RWPE2 (cell line): ENCODE data around the gene TBX15.

Experiments
- ATAC-seq: fragments of 200-7000 bp; cut with Tn5 transposase; 3 replicates; pipeline ENCODE4 v1.9.1; 2021; ENCODE audit warnings: low read depth
- DNase-seq: peaks from one replicate; pipeline ENCODE4 v3.0.0-alpha.2; 2020; ENCODE audit warnings: low spot score
- H3K27ac ChIP-seq: fragments of 450-650 bp; 2 replicates; pipeline ENCODE4 v1.5.1; 2017; ENCODE audit warnings: mild to moderate bottlenecking; ENCODE audit not compliant: poor library complexity, severe bottlenecking
- H3K27me3 ChIP-seq: fragments of 250-450 bp; sonication (Bioruptor Pico); 2 replicates; pipeline ENCODE4 v1.5.1; 2021; ENCODE audit warnings: mild to moderate bottlenecking, moderate library complexity; ENCODE audit not compliant: insufficient read depth, poor library complexity, severe bottlenecking
- H3K36me3 ChIP-seq: fragments of 250-450 bp; sonication (Bioruptor Pico); 2 replicates; pipeline ENCODE4 v1.5.1; 2020; ENCODE audit warnings: low read depth, mild to moderate bottlenecking, moderate library complexity
- H3K4me1 ChIP-seq: fragments of 250-450 bp; sonication (Bioruptor Pico); 2 replicates; pipeline ENCODE4 v1.5.1; 2021; ENCODE audit warnings: mild to moderate bottlenecking, moderate library complexity; ENCODE audit not compliant: insufficient read depth, poor library complexity, severe bottlenecking
- H3K4me3 ChIP-seq: fragments of 250-450 bp; sonication (Bioruptor Pico); 2 replicates; pipeline ENCODE4 v1.5.1; 2021; ENCODE audit warnings: mild to moderate bottlenecking, moderate library complexity; ENCODE audit not compliant: severe bottlenecking
- H3K9me3 ChIP-seq: fragments of 250-450 bp; sonication (Bioruptor Pico); 2 replicates; pipeline ENCODE4 v1.5.1; 2021; ENCODE audit warnings: mild to moderate bottlenecking, moderate library complexity; ENCODE audit not compliant: severe bottlenecking
- TF ChIP-seq, protein P1 (sequence below): fragments of 450-650 bp; IDR thresholded peaks from one replicate; pipeline ENCODE4 v1.5.1; 2017; ENCODE audit warnings: mild to moderate bottlenecking, moderate library complexity; ENCODE audit not compliant: poor library complexity, severe bottlenecking

The TBX15 gene

DNA sequence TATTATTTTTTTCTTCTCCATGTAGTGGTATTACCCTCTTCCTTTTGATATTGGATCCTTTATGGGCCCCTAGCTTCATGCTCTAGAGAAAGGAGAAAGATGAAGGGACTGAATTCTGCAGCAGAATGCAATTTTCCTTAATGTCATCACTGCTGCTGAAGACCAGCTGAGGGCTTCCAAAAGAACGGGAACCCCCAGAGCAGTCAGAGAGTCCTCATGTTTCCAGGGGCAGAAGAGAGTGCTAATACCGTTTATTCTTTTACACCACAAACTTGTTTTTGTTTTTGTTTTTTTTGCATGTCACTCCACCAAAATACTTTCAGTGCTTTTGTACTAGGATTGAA lies 21.1 kb upstream of the TBX15 start:
- Histone ChIP-seq H3K4me3 (no peak overlapping the region), H3K36me3 (no peaks in the 10 kb centered on the region), H3K27me3 (peaks cover 45% of the 10 kb centered on the region), H3K4me1 (no peaks in the 10 kb centered on the region), H3K9me3 (no peaks in the 10 kb centered on the region), H3K27ac (no peak overlapping the region)
- no peak for DNase-seq
- ATAC-seq, result no peak
- TF ChIP-seq, protein P1, sequence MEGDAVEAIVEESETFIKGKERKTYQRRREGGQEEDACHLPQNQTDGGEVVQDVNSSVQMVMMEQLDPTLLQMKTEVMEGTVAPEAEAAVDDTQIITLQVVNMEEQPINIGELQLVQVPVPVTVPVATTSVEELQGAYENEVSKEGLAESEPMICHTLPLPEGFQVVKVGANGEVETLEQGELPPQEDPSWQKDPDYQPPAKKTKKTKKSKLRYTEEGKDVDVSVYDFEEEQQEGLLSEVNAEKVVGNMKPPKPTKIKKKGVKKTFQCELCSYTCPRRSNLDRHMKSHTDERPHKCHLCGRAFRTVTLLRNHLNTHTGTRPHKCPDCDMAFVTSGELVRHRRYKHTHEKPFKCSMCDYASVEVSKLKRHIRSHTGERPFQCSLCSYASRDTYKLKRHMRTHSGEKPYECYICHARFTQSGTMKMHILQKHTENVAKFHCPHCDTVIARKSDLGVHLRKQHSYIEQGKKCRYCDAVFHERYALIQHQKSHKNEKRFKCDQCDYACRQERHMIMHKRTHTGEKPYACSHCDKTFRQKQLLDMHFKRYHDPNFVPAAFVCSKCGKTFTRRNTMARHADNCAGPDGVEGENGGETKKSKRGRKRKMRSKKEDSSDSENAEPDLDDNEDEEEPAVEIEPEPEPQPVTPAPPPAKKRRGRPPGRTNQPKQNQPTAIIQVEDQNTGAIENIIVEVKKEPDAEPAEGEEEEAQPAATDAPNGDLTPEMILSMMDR, result no peak

DNA sequence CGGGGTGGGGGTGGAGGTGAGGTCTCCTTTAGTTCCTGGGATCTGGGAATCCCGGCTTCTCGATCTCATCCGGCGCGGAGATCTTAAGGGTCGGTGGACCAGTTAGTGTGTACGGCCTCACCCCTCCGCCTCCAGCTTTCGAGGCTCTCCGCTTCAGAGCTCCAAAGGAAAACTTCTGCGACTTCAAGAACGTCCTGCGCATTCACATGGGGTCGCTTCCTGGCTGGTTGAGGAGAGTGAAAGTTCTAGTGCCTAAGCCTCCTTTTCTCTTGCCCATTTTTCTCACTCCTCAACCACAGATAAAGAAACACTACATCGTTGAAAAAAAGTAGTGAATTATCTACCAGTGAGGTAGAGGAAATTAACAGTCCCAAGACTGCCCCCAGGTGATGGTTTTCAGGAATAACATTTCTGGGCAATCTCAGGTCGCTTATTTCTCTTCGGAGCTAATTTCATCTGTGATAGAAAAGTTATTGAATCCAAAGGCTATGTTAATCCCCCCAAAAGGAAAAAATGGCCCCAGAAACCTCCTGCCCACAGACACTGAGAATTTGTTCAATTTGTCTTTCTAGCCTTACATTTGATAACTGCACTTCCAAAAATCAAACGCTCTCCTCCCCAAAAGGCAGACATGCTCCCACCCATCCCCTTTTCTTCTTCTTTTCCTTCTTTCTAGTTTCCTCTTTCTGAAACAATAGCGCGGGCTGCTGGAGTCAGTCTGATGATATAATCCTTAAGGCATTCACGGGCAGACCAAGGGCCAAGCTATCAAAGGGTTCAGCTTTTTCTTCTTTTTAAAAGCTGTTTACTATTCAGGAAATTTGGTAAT lies 20.6 kb upstream of the TBX15 start:
- peak; percentile 31; the same call in 1 of the 3 replicates for ATAC-seq
- peaks cover 51% of the 10 kb centered on the region for H3K27me3 ChIP-seq

DNA sequence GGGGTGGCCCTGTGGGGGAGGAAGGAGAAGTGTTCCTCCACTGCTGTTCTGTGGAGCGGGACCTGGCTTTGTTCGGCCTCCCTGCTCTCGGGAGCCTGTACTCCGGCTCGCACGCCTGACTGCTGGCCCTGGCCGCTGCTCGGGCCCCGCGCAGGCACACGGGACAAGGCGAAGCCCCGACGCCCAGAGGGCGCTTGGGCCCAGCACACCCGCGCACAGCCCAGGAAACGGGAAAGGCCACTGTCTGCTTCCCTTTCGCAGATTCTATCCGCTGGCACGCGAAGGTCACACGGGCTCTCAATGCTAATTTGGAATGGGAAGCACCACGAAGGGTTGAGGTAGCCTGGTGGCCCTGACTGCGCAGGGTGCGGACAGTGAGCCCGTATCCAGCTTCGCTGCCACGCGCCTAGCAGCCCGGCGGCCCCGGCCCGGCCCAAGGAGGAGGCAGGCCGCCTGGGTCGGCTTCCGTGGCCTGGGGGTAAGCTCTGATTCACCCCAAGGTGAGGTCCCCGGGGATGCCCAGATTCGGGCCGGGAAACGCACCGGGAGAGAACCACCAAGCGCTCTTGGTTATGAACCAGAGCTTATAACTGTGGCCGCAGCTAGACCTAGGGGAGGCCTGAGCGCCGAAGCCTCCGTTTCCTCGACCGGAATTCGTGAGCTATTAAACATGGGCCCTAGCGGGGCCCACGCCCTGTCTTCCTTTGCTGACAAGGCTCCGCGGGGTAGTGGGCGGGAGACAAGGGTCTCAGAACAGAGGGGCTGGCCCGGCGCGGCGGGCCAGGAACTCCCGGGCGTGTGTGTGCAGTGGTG lies 19.7 kb upstream of the TBX15 start:
- H3K9me3 ChIP-seq, result no peaks in the 10 kb centered on the region
- DNase-seq (no peak), ATAC-seq (peak; percentile 37)
- no peaks in the 10 kb centered on the region for H3K4me1 ChIP-seq
- TF ChIP-seq, protein P1, result no peak
- H3K36me3 ChIP-seq, result no peaks in the 10 kb centered on the region
- peaks cover 60% of the 10 kb centered on the region for H3K27me3 ChIP-seq
- no peak overlapping the region for H3K27ac ChIP-seq
- no peak overlapping the region for H3K4me3 ChIP-seq

More for the DNA sequence above, 20.6 kb upstream of the TBX15 start:
- no peak overlapping the region for H3K4me3 ChIP-seq
- H3K4me1 ChIP-seq, result no peaks in the 10 kb centered on the region
- H3K27ac ChIP-seq, result no peak overlapping the region
- no peaks in the 10 kb centered on the region for H3K9me3 ChIP-seq
- no peaks in the 10 kb centered on the region for H3K36me3 ChIP-seq
- TF ChIP-seq, protein P1, result peak; percentile 65
- no peak for DNase-seq

DNA sequence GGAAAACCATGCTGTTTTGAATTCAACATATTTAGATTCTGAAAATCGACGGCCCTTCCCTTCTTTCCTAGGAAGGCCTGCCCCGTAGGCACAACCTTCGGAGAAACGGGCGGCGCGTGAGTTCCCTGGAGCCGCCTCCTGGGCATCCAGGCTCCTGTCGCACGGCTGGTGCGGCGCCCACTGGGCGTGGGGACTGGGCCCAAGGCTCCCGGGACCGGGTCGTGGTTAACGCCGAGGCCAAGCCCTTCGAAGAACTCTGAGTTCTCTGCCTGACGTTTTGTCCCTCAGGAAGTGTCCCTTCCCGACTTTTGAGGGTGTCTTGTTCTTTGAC lies 19.2 kb upstream of the TBX15 start:
- Histone ChIP-seq H3K9me3 (no peaks in the 10 kb centered on the region), H3K27me3 (peaks cover 60% of the 10 kb centered on the region), H3K27ac (no peak overlapping the region), H3K4me3 (no peak overlapping the region), H3K36me3 (no peaks in the 10 kb centered on the region), H3K4me1 (peaks cover 2% of the 10 kb centered on the region)
- ATAC-seq (no peak), DNase-seq (no peak)
- TF ChIP-seq, protein P1, result no peak
